GM21381 (cell line): Measurements from ENCODE around the gene CCDC172.

ENCODE experiments used
- ATAC-seq: cut with Tn5 transposase; IDR thresholded peaks from one replicate; pipeline ENCODE4 v1.9.1; 2021; ENCODE audit warnings: mild to moderate bottlenecking, moderate library complexity; ENCODE audit not compliant: unreplicated experiment

CCDC172 gene

GRCh38 chr10:116421815-116422214, 97.6 kb downstream of the CCDC172 start:
- ATAC-seq = no peak

GRCh38 chr10:116427671-116428070, 103.4 kb downstream of the CCDC172 start, which contains the start of gene PNLIPRP3:
PNLIPRP3 (plus strand) TSS chr10:116427847; CDS start chr10:116428013, 166 bp downstream.
- no peak for ATAC-seq

GRCh38 chr10:116429288-116429977, 105.2 kb downstream of the CCDC172 start:
- ATAC-seq = no peak
